ENCODE data around the gene KRTAP5-2.
"Not testable (repeated sequence)": the region's sequence is repeated elsewhere in the genome, so short reads cannot be mapped to it uniquely, and the experiment has no call there.

Gene KRTAP5-2

GRCh38 chr11:1624621-1625020 lies 26.5 kb upstream of the KRTAP5-2 start:
- no peaks in the 10 kb centered on the region for H3K36me3 ChIP-seq (ENCODE audit: insufficient read depth, low read length)
- no peaks in the 10 kb centered on the region for H3K9me3 ChIP-seq (ENCODE audit: low read length)
- no peak overlapping the region for H3K9ac ChIP-seq (ENCODE audit: low read length)
- H3K27me3 ChIP-seq (ENCODE audit: control insufficient read depth in 1 of 2, insufficient read depth in 2 of 2, low read length in 2 of 2): peaks cover 0 to 13% of the 10 kb centered on the region in 2 donors
- no peak overlapping the region for H3K4me3 ChIP-seq (ENCODE audit: low read depth in 1 of 2, low read length in 2 of 2)
- no peaks in the 10 kb centered on the region for H3K4me1 ChIP-seq (ENCODE audit: insufficient read depth, low read length)
- no peak overlapping the region for H3K27ac ChIP-seq (ENCODE audit: low read depth, low read length)

GRCh38 chr11:1623716-1624115 lies 25.6 kb upstream of the KRTAP5-2 start:
- Histone ChIP-seq H3K4me3 (ENCODE audit: low read depth in 1 of 2, low read length in 2 of 2) (no peak overlapping the region), H3K4me1 (ENCODE audit: insufficient read depth, low read length) (no peaks in the 10 kb centered on the region), H3K27ac (ENCODE audit: low read depth, low read length) (no peak overlapping the region), H3K9me3 (ENCODE audit: low read length) (no peaks in the 10 kb centered on the region), H3K36me3 (ENCODE audit: insufficient read depth, low read length) (no peaks in the 10 kb centered on the region), H3K27me3 (ENCODE audit: control insufficient read depth in 1 of 2, insufficient read depth in 2 of 2, low read length in 2 of 2) (peaks cover 0 to 4% of the 10 kb centered on the region in 2 donors), H3K9ac (ENCODE audit: low read length) (no peak overlapping the region)

- Histone ChIP-seq H3K36me3 (ENCODE audit: insufficient read depth, low read length) (no peaks in the 10 kb centered on the region), H3K9ac (ENCODE audit: low read length) (no peak within 1 kb of the TSS), H3K27me3 (ENCODE audit: control insufficient read depth in 1 of 2, insufficient read depth in 2 of 2, low read length in 2 of 2) (no peaks in the 10 kb centered on the region), H3K4me1 (ENCODE audit: insufficient read depth, low read length) (no peaks in the 10 kb centered on the region), H3K27ac (ENCODE audit: low read depth, low read length) (no peak within 1 kb of the TSS), H3K9me3 (ENCODE audit: low read length) (no peaks in the 10 kb centered on the region), H3K4me3 (ENCODE audit: low read depth in 1 of 2, low read length in 2 of 2) (no peak within 1 kb of the TSS)
Observed at GRCh38 chr11:1622086-1622485, 24.0 kb upstream of the KRTAP5-2 start, which contains the start of gene KRTAP5-4. Gene KRTAP5-4 (minus strand): TSS chr11:1622138. CDS start chr11:1622093, 45 bp downstream.

GRCh38 chr11:1619449-1619848 lies 21.4 kb upstream of the KRTAP5-2 start:
- Histone ChIP-seq H3K27me3 (ENCODE audit: control insufficient read depth in 1 of 2, insufficient read depth in 2 of 2, low read length in 2 of 2) (no peaks in the 10 kb centered on the region), H3K9ac (ENCODE audit: low read length) (no peak overlapping the region), H3K4me3 (ENCODE audit: low read depth in 1 of 2, low read length in 2 of 2) (no peak overlapping the region), H3K9me3 (ENCODE audit: low read length) (no peaks in the 10 kb centered on the region), H3K27ac (ENCODE audit: low read depth, low read length) (no peak overlapping the region), H3K4me1 (ENCODE audit: insufficient read depth, low read length) (no peaks in the 10 kb centered on the region), H3K36me3 (ENCODE audit: insufficient read depth, low read length) (no peaks in the 10 kb centered on the region)

- no peak overlapping the region for H3K27ac ChIP-seq (ENCODE audit: low read depth, low read length)
- H3K36me3 ChIP-seq (ENCODE audit: insufficient read depth, low read length): no peaks in the 10 kb centered on the region
- no peaks in the 10 kb centered on the region for H3K27me3 ChIP-seq (ENCODE audit: control insufficient read depth in 1 of 2, insufficient read depth in 2 of 2, low read length in 2 of 2)
- H3K9me3 ChIP-seq (ENCODE audit: low read length): no peaks in the 10 kb centered on the region
- no peaks in the 10 kb centered on the region for H3K4me1 ChIP-seq (ENCODE audit: insufficient read depth, low read length)
- no peak overlapping the region for H3K9ac ChIP-seq (ENCODE audit: low read length)
- no peak overlapping the region for H3K4me3 ChIP-seq (ENCODE audit: low read depth in 1 of 2, low read length in 2 of 2)
Observed at GRCh38 chr11:1618231-1618630, 20.1 kb upstream of the KRTAP5-2 start.

- no peaks in the 10 kb centered on the region for H3K36me3 ChIP-seq (ENCODE audit: insufficient read depth, low read length)
- no peaks in the 10 kb centered on the region for H3K4me1 ChIP-seq (ENCODE audit: insufficient read depth, low read length)
- no peak within 1 kb of the TSS for H3K4me3 ChIP-seq (ENCODE audit: low read depth in 1 of 2, low read length in 2 of 2)
- H3K9ac ChIP-seq (ENCODE audit: low read length): no peak within 1 kb of the TSS
- no peak within 1 kb of the TSS for H3K27ac ChIP-seq (ENCODE audit: low read depth, low read length)
- H3K27me3 ChIP-seq (ENCODE audit: control insufficient read depth in 1 of 2, insufficient read depth in 2 of 2, low read length in 2 of 2): peaks cover 0 to 16% of the 10 kb centered on the region in 2 donors
- H3K9me3 ChIP-seq (ENCODE audit: low read length): no peaks in the 10 kb centered on the region
Observed at GRCh38 chr11:1608363-1608762, 10.3 kb upstream of the KRTAP5-2 start, which contains the start of gene KRTAP5-3. Gene KRTAP5-3 (minus strand): TSS chr11:1608463. CDS start chr11:1608385, 78 bp downstream.

GRCh38 chr11:1607901-1608300 lies 9.8 kb upstream of the KRTAP5-2 start:
- not testable (repeated sequence) for H3K9me3 ChIP-seq (ENCODE audit: low read length); H3K4me1 ChIP-seq (ENCODE audit: insufficient read depth, low read length); H3K36me3 ChIP-seq (ENCODE audit: insufficient read depth, low read length); H3K4me3 ChIP-seq (ENCODE audit: low read depth in 1 of 2, low read length in 2 of 2); H3K9ac ChIP-seq (ENCODE audit: low read length); H3K27ac ChIP-seq (ENCODE audit: low read depth, low read length)
- peaks cover 0 to 16% of the 10 kb centered on the region in 2 donors for H3K27me3 ChIP-seq (ENCODE audit: control insufficient read depth in 1 of 2, insufficient read depth in 2 of 2, low read length in 2 of 2)

- peaks cover 0 to 16% of the 10 kb centered on the region in 2 donors for H3K27me3 ChIP-seq (ENCODE audit: control insufficient read depth in 1 of 2, insufficient read depth in 2 of 2, low read length in 2 of 2)
- H3K36me3 ChIP-seq (ENCODE audit: insufficient read depth, low read length); H3K4me3 ChIP-seq (ENCODE audit: low read depth in 1 of 2, low read length in 2 of 2): not testable (repeated sequence)
Observed at GRCh38 chr11:1607156-1607845, 9.2 kb upstream of the KRTAP5-2 start.

GRCh38 chr11:1605923-1606322 lies 7.8 kb upstream of the KRTAP5-2 start:
- peaks cover 0 to 16% of the 10 kb centered on the region in 2 donors for H3K27me3 ChIP-seq (ENCODE audit: control insufficient read depth in 1 of 2, insufficient read depth in 2 of 2, low read length in 2 of 2)
- not testable (repeated sequence) for H3K9me3 ChIP-seq (ENCODE audit: low read length); H3K36me3 ChIP-seq (ENCODE audit: insufficient read depth, low read length); H3K4me3 ChIP-seq (ENCODE audit: low read depth in 1 of 2, low read length in 2 of 2); H3K27ac ChIP-seq (ENCODE audit: low read depth, low read length); H3K4me1 ChIP-seq (ENCODE audit: insufficient read depth, low read length); H3K9ac ChIP-seq (ENCODE audit: low read length)

More at GRCh38 chr11:1607156-1607845, 9.2 kb upstream of the KRTAP5-2 start:
- H3K4me1 ChIP-seq (ENCODE audit: insufficient read depth, low read length); H3K9ac ChIP-seq (ENCODE audit: low read length); H3K27ac ChIP-seq (ENCODE audit: low read depth, low read length); H3K9me3 ChIP-seq (ENCODE audit: low read length): not testable (repeated sequence)

- Histone ChIP-seq H3K4me1 (ENCODE audit: insufficient read depth, low read length) (no peaks in the 10 kb centered on the region), H3K27ac (ENCODE audit: low read depth, low read length) (no peak overlapping the region), H3K27me3 (ENCODE audit: control insufficient read depth in 1 of 2, insufficient read depth in 2 of 2, low read length in 2 of 2) (peaks cover 0 to 16% of the 10 kb centered on the region in 2 donors), H3K9ac (ENCODE audit: low read length) (no peak overlapping the region), H3K9me3 (ENCODE audit: low read length) (no peaks in the 10 kb centered on the region), H3K36me3 (ENCODE audit: insufficient read depth, low read length) (no peaks in the 10 kb centered on the region), H3K4me3 (ENCODE audit: low read depth in 1 of 2, low read length in 2 of 2) (no peak overlapping the region)
Observed at GRCh38 chr11:1604711-1605110, 6.6 kb upstream of the KRTAP5-2 start.

GRCh38 chr11:1604181-1604580 lies 6.1 kb upstream of the KRTAP5-2 start:
- Histone ChIP-seq H3K27ac (ENCODE audit: low read depth, low read length) (no peak overlapping the region), H3K27me3 (ENCODE audit: control insufficient read depth in 1 of 2, insufficient read depth in 2 of 2, low read length in 2 of 2) (peaks cover 0 to 16% of the 10 kb centered on the region in 2 donors), H3K36me3 (ENCODE audit: insufficient read depth, low read length) (no peaks in the 10 kb centered on the region), H3K9ac (ENCODE audit: low read length) (no peak overlapping the region), H3K9me3 (ENCODE audit: low read length) (no peaks in the 10 kb centered on the region), H3K4me3 (ENCODE audit: low read depth in 1 of 2, low read length in 2 of 2) (no peak overlapping the region), H3K4me1 (ENCODE audit: insufficient read depth, low read length) (no peaks in the 10 kb centered on the region)

- Histone ChIP-seq H3K4me1 (ENCODE audit: insufficient read depth, low read length) (no peaks in the 10 kb centered on the region), H3K4me3 (ENCODE audit: low read depth in 1 of 2, low read length in 2 of 2) (no peak overlapping the region), H3K27ac (ENCODE audit: low read depth, low read length) (no peak overlapping the region), H3K27me3 (ENCODE audit: control insufficient read depth in 1 of 2, insufficient read depth in 2 of 2, low read length in 2 of 2) (peaks cover 0 to 16% of the 10 kb centered on the region in 2 donors), H3K9me3 (ENCODE audit: low read length) (no peaks in the 10 kb centered on the region), H3K36me3 (ENCODE audit: insufficient read depth, low read length) (no peaks in the 10 kb centered on the region), H3K9ac (ENCODE audit: low read length) (no peak overlapping the region)
Observed at GRCh38 chr11:1603629-1604028, 5.5 kb upstream of the KRTAP5-2 start.

Data from muscle layer of colon (tissue), 2 donors.